Frontal cortex (tissue), 4 donors: ENCODE measurements around the gene LBH. TPM values are rescaled to one million over a fixed set of nuclear protein-coding genes. Genes with fewer than 3 reads are reported as not detected.
A peak's percentile ranks its signal among the peaks of the same experiment; 100 is the strongest.

ENCODE experiments used
- DNase-seq, 2 donors: peaks; one replicate each; pipeline ENCODE4 v3.0.0; 2012; ENCODE audit warnings: low spot score in 2 of 2
- FAIRE-seq: peaks from 2 replicates; lab custom pipeline; 2012; peaks lifted over from hg19 to GRCh38; lab: Jason Lieb, UNC
- total RNA-seq: library from RNA; depleted of rRNA; stranded (reverse); fragments of >200 nt; gene quantifications from one replicate; pipeline ENCODE4 v1.2.3, GENCODE V29; 2014
- donor health status: control.
- donor health status: control.
- donor health status: control.

Gene LBH
- total RNA-seq, 1 donor from 2014 or later, result 68.9 TPM

DNA sequence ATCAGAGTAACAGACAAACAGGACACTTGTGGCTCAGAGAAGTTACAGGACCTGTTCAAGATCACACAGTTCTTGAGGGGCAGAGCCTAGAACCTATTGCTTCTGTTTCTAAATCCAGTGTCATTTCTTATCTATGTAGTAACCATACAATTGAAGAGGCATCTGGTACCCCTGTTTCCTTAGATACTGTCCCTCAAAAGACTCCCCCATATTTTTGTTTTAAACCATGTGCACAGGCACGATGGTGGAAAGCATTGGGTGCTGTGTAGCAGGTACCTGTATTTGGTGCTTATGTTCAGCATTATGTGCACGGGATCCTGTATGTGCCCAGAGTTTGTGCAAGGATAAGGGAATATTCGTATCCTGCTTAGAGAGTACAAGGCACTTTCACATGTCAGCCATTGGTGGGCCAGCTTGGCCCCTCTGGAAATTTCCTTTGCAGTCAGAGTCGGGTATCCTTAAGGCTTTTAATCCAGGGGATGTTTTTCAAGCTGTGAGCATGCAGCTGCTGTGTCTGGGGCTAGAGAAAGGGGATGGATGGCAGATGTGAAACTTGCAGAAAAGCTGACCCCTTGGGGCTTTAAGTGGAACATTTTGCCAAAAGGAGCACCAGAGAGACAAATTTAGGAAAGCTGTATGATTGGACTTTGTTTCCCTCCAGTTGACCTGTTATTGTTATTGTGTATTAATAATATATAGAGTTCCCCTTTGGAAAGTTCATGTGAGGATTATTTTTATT lies 2.1 kb downstream of the LBH start:
- DNase-seq, result no peak

DNA sequence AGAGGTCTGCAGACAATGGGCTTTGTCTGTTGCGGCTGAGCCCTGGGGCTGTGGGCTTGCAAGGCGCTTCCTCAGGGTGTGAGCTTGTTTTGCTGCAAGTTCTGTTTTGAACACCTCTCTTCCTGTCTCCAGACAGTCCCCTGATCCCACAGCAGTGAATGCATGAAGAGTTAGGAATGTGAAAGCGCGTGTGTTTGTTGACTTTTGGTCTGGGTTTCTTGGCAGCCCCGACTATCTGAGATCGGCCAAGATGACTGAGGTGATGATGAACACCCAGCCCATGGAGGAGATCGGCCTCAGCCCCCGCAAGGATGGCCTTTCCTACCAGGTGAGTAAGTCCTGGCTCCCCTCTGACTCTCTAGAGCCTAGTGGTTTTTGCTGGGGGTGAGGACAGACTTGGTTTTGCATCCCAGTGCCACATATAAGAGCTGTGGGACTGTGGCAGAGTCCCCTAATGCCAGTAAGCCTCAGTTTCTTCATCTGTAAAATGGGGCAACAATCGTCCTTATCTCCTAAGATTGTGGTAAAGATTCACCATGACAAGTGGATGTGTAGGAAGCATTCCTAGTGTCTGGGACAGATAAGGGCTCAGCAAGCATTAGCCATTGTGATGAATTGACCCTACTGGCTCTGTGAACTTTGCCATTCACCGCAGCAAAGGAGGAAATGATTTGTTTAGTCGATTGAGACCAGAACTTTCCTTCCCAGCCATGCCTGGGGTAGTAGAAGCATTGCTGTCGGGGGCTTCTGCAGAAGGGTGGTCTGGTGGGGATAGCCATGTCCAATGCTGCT lies 3.0 kb downstream of the LBH start:
- no peak for FAIRE-seq
- DNase-seq, result no peak

More for the DNA sequence above, 2.1 kb downstream of the LBH start:
- no peak for FAIRE-seq

DNA sequence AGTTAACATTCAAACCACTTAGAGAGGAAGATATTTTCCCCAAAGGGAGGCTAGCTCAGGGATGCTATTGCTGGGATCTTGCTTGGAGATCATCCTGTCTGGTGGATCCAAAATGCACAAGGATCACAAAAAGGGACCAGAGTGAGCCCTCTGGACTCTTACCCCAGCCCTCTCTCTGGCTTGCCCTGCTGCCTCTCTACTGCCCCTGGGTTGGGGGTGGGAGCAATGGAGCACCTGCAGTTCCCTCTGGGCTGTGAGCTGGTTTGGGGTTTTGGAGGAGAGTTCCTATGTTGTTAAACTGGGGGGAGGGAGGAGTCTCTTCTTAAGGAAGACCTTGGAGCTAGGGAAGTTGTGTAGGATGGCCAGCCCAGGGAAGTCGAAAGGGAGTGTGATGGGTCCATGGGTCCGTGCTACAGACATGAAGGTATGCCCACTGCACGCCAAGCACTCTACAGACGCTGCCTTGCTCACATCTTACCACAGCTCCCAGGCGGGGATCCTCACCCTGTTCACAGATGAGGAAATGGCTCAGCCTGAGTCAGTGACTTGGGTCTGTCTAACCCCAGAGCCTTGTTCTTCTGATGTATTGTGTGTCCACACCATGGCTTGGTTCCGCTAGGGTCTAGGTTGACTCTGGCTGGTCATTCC lies 3.8 kb downstream of the LBH start:
- FAIRE-seq, result no peak

DNA sequence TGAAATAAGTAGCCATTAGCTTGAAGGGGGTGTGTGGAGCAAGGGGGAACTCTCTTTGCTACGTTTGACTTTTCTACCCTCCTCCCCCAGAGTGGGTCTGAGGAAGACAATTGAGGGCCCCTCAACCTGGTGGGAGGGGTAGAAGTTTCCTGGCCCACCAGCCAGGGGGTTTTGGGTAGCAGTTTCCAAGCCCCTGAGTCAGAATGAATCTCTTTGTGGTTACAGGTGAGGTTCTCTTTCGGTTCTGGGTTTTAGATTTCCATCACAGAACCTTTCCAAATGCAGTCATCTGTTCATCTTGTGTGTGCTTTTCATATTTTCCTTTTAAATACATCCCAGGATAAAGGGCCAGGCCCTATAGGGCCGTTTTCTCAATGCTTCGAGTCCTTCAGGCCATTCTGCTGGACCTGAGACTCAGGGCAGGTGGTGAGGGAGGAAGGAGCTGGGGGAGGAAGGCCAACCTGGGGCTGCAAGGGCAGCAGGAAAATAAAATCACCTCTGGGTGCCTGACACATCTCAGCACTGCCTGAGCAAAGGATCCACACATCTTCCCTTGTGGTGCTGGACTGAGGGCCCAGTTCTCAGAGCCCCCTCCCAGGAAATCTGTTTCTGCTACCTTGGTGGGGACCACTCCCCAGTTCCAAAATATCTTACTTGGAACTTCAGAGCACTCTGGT lies 4.7 kb downstream of the LBH start:
- DNase-seq, result no peak
- FAIRE-seq, result no peak

More for the DNA sequence above, 3.8 kb downstream of the LBH start:
- DNase-seq, result no peak

DNA sequence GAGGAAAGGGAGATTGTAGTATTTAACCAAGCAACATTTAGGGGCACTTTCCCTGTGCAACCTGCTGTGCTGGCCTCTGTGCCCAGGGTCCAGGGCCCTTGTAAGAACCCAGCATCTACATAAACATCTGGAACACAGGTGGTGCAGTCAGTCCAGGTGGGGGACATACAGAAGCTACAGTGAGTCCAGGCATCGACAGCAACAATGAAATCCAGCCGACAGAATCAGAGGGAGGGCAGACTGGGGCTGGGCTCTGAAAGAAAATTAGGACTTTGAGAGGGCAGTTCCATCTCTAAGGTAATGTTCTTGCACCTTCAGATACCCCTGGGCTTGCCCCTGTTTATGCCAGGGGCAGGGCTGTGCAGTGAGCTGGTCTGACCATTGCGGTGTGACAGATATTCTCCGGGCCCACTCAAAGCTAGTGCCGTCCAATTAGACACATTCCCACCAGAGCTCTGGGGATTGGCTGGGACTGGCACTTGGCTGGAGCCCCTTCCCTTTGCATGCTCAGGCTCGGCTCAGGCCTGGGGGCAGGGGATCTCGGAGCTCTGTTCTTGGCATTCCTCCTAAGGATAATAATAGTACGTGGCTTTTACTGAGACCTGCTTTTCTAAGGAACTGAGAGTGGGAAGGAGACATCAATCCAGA lies 5.4 kb downstream of the LBH start:
- DNase-seq (no peak), FAIRE-seq (no peak)

DNA sequence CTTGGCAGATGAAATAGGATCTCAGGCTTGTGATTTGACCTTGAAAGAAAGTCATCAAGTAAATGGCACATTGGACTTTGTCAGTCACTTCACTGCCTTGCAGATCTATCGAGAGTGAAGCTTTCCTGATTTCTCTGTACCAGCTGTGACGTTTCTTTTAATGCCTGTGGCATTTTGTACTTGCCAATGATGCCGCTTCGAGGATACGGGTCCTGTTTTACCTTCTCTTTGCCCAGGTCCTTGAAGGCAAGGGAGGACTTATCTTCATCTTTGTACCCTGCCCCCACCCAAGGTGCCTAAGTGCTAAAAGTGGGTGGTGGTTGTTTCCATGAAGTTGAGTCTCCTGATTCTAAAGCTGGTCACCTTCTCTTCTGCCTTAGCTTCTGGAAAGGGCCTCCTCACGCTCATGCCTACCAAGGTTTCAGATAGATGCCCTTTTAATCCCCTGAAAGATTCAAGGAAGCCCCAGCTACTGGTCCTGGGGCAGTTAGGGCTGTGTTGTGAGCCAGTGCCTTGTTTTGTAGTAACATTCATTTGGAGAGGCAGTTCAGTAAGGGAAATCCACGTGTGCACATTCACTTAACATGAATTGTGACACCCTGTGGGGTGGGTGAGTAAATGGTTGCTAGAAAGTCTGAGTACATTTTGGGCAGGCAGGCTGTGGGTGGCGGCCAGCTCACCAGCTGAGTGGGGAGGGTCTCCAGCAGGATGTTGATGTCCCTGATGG lies 6.1 kb downstream of the LBH start:
- FAIRE-seq (no peak), DNase-seq (no peak)

DNA sequence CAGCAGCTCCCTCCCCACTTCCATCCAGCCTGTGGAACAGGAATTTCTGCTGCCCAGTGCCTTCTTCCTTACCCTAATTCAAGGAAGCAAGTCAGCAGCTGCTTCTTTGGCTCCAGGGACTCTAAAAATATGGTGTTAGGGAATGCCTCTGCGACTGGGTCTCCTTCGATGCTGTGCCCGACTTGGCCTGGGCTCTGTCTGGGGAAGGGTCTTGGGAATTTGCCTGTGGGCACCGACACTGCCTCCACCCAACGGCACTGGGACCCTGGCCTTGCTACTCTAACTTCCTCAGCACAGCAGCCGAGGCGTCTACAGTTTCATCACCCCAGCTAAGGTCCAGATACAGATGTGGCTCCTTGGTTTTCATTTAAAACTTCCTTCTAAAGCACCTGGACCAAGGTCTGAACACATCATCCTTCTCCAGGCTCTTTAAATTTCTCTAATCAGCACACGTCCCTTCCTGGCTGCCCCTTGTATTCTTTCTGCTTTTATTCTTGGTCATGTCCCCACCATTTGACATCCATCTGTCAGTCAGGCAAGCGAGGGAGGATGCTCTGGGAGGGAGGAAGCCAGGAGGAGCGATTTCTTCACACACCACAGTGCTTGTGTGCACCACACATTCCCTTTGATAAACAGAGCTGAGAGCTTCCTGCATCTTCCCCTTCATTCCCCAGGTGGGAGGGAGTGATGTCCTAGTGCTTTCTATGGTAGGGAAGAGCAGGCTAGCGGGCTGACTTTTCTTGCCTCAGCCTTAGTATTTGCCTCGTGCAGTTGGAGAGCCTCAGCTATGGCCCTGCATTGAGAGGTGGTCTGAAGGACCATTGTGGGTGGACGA lies 6.8 kb downstream of the LBH start:
- DNase-seq (no peak), FAIRE-seq (no peak)

DNA sequence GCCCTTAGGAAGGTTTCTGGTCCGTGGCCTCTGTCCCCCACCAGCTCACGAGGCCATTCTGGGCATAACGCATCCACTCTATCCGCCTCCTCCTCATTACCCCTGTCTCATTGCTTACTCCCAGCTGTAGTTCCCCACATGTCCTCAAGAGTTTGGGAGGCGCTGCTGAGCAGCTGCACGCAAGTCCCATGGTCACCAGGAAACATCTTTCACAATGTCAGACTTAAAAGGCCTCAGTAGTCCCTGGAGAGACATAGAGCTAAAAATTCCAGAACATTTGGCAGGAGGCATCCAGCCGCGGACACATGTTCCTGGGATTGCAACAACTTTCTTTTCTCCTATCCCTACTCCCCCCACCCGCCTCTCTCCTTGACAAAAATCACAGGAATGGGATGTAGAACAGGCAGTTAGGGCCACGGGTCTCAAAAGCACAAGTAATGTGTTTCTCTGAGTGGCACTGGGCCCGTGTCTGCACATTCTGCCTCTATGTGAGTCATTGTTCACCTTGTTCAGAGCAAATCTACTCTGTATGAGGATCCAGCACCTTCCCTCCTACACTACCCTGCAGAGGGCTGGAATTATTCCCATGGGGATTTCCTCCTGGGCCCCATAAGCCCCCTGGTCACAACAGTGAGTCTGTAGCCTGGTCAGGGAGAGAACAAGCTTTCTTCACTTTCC lies 8.1 kb downstream of the LBH start:
- DNase-seq (peak in 1 of 2 donors; percentile 36), FAIRE-seq (no peak)

DNA sequence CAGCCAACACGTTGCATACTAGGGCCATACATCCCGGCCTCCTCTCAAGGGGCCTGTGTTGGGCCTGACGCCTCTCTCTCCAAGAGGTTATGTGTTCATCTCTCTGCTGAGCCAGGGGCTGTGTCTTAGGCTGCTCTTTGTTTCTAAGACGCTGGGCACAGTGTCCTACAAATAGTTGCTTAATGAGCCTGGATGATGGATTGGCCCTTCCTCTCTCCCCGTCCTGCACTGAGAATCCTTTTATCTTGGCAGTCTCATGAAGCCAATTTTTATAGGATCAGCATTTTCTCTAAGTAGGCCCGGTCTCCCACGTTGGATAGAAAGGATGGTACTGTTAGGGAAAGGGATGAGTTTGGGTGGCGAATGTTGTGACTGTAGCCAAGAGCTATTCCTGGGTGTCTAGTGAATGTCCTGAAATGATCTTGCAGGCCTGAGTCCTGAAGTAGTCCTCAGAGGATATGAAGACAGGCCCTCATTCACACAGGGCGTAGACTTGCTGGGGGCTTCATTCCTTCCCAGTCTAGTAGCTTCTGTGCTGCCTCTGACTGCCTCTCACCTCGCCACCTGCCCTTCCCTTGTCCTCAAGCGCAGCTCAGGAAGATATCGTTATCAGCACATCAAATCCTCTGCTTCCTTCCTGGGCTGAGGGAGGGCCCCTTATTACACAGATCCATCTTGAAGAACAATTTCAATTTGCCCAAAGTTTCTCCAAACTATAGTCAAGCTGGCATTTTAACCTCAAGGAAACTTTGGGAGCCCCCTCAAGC lies 8.8 kb downstream of the LBH start:
- no peak for FAIRE-seq
- DNase-seq, result no peak

DNA sequence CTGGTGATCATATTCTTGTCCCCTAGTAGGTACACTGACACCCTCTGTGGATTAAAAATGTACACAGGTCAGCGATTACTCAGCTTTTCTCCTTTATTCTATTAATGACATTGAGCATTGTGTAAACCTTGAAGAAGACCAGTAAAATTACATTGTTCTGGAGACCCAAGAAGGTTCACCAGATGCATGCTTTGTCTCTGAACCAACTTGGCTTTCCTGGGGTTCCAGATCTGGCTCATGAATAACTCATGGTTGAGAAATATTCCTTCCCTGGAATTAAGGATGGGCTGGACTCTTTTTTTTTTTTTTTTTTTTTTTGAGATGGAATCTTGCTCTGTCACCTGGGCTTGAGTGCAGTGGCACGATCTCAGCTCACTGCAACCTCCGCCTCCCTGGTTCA lies 11.9 kb downstream of the LBH start:
- FAIRE-seq (no peak), DNase-seq (no peak)

DNA sequence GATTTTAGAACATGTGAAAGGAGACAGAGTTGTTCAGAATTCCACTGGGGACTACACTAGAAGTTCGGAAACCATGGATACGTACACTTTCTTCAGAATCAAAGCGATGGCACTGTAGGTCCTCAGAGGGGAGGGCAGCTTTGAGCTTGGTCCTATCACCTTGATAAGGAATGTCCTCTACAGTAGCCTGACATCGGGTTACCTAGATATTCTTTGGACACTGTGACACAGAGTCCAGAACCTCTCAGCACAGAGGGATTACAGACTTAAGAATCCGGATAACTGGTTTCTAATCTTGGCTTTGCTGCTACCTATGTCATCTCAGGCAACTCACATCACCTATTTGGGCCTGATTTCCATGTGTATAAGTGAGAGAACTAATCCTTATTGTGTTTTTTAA lies 14.0 kb downstream of the LBH start:
- DNase-seq, result no peak
- FAIRE-seq, result no peak

DNA sequence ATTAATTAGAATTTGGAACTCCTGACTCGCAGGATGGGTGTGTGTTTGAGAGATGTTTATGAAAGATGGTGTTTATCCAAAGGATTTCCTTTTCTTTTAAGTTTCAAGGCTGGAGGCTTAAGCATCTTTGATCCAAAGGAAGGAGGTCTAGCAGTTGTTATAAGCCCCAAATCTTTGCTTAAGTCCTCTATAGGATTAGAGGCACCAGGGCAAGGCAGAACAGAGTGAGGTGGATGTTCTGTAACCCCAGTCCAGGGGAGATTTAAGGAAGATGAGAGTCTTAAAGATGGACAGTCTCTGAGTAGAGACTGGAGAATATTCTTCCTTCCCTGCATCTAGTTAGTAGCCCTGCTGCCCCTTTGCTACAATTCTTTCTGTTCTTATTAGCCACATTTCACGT lies 17.5 kb downstream of the LBH start:
- no peak for FAIRE-seq

DNA sequence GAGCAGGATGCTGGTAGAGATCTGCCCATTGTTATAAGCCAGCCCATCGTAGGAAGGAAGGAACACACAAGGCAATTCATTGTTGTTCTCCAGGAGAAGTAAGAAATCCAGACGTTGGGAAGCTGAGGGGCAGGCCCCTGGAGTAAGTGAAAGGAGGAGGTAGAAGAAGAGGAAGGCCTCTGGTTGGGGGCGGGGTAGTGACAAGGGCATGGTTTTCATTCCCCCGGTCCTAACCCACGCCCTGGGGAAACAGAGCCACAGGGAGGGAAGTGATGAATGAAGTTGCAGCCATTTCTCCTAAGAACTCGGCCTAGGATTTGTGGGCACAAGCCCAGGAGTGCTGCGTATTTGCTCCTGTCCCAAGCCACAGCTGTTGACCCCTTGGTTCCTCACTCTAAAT lies 18.0 kb downstream of the LBH start:
- FAIRE-seq (no peak), DNase-seq (no peak)

More for the DNA sequence above, 17.5 kb downstream of the LBH start:
- no peak for DNase-seq

DNA sequence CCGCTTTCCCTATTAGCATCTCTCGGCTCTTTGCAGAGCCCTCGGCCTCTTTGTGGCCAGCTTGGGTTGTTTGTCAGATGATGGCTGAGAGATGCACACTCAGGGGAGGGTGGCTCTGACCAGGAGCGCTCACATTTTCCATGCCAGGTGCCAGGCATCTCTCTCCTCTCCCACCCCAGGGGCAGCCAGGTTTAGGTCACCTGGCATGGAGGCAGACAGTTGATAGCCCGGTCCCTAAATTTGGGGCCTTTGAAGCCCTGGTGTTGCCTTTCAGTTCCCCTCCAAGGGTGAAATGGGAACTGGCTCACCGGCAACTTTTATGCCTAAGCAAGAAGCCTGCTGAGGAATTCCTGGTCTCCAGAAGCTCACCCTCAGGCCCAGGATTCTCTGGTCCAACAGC lies 19.1 kb downstream of the LBH start:
- FAIRE-seq (no peak), DNase-seq (no peak)

DNA sequence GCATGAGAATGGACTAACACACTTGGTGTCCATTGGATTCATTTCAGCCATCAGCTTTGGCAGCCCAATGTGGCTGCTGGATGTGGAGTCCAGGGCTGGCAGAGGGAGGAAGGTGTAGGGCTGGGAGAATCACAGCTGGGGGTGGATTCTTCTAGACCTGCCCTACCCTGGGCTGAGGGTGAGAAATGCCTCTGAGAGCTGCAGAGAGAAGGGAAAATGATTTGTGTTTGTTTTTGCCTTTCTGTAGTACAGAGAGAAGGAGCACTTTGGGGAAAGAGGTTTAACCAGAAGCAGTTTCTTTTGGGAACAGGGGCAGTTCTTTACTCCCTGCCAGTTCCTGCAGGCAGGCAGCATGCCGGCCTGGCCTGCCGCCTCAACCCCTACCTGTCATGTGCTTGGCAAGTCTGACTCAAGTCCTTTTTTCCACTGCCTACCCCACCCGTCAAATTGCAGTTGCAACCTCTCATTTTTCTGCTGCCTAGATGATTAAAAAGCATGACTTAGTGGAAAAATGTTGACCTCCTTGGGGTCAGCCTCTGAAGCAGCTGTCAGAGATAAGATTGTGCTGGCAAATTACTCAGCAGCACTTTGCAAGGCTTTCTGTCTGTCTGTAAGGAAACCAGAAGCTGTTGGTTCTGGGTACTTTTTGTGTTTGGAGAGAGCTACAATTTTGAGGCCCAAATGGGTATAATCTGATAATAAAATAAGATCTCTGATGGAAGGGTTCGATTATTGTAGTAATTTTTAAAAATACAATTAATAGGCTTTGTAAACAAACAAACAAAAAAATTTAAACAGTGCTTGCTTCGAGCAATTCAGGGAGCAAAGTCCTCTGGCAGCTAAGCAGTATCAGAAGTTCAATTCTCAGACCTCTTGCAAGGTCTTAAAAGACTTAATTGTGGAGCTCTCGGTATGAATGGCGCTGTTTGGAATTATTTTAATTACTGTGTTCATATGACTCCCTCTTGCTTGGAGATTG lies 21.7 kb downstream of the LBH start:
- FAIRE-seq (no peak), DNase-seq (no peak)
